B cell (primary cell): ENCODE results near the gene PGAP3. TPM values are rescaled to one million over a fixed set of nuclear protein-coding genes. Genes with fewer than 3 reads are reported as not detected.

ENCODE experiments used
- ATAC-seq: fragments of 200-7000 bp; cut with Tn5 transposase; one replicate; pipeline ENCODE4 v1.10.0; 2021; ENCODE audit warnings: low read depth, mild to moderate bottlenecking, moderate number of reproducible peaks, moderate library complexity
- CTCF ChIA-PET: fragments of 350-600 bp; sonication (Branson Sonifier 250); formaldehyde crosslinking; loops from one replicate; lab custom pipeline; 2021; ENCODE audit warnings: antibody characterized with exemption, inconsistent platforms; lab: Charles Lee
- POLR2A ChIA-PET: fragments of 350-600 bp; sonication (Branson Sonifier 250); formaldehyde crosslinking; loops from one replicate; lab custom pipeline; 2021; ENCODE audit warnings: antibody characterized with exemption; lab: Charles Lee
- DNase-seq: peaks from one replicate; pipeline ENCODE4 v3.0.0; 2013
- H2AFZ ChIP-seq: 2 replicates; pipeline ENCODE4 v1.6.1; 2012; ENCODE audit warnings: mild to moderate bottlenecking, low read depth, low read length; ENCODE audit not compliant: insufficient read depth, poor library complexity, severe bottlenecking
- H3K27ac ChIP-seq, 2 donors: 1 replicate in 1 of 2; 2 replicates in 1 of 2; pipeline ENCODE4 v1.5.1; 2012 to 2013; ENCODE audit warnings: low read length in 2 of 2, mild to moderate bottlenecking in 2 of 2, moderate library complexity in 1 of 2
- H3K27me3 ChIP-seq, 4 experiments: fragments of 200-600 bp in 1 of 4; sonication (generic) in 1 of 4; replicated peaks in 1 of 4; 1 replicate in 2 of 4; 2 replicates in 2 of 4; pipeline versions ENCODE4 v1.6.1 to v1.7.0; 2013 to 2016; ENCODE audit warnings: low read length in 3 of 4, mild to moderate bottlenecking in 2 of 4, mixed read lengths in 1 of 4, moderate library complexity in 1 of 4; ENCODE audit not compliant: insufficient read depth in 4 of 4, control insufficient read depth in 3 of 4; ENCODE audit errors: control extremely low read depth in 1 of 4
- H3K36me3 ChIP-seq, 2 experiments: replicated peaks in 1 of 2; 1 replicate in 1 of 2; 2 replicates in 1 of 2; pipeline versions ENCODE4 v1.6.1 to v1.7.1; 2013; ENCODE audit warnings: low read length in 1 of 2; ENCODE audit not compliant: insufficient read depth in 2 of 2, control insufficient read depth in 1 of 2; ENCODE audit errors: control extremely low read depth in 1 of 2, extremely low read depth in 1 of 2
- H3K4me1 ChIP-seq, 2 donors: fragments of 200-600 bp in 1 of 2; sonication (generic) in 1 of 2; 1 replicate in 1 of 2; 2 replicates in 1 of 2; pipeline versions ENCODE4 v1.5.1 to v1.6.1; 2013 to 2017; ENCODE audit warnings: low read length in 2 of 2; ENCODE audit not compliant: control insufficient read depth in 2 of 2, insufficient read depth in 2 of 2
- H3K4me2 ChIP-seq: replicated peaks from 2 replicates; pipeline ENCODE3; 2012; ENCODE audit warnings: mild to moderate bottlenecking, low read depth, low read length; ENCODE audit not compliant: poor library complexity, severe bottlenecking
- H3K4me3 ChIP-seq, 5 experiments: fragments of 200-600 bp in 1 of 5; sonication (generic) in 1 of 5; 1 replicate in 3 of 5; 2 replicates in 2 of 5; pipeline versions ENCODE4 v1.5.1 to v1.7.0; 2011 to 2016; ENCODE audit warnings: low read length in 4 of 5, mild to moderate bottlenecking in 4 of 5, low read depth in 2 of 5, control low read depth in 1 of 5, moderate library complexity in 1 of 5; ENCODE audit not compliant: insufficient read depth in 1 of 5; ENCODE audit errors: control extremely low read depth in 1 of 5, extremely low read depth in 1 of 5
- H3K79me2 ChIP-seq: fragments of 200-600 bp; sonication (generic); one replicate; pipeline ENCODE4 v1.6.0; 2016; ENCODE audit warnings: low read length; ENCODE audit not compliant: control insufficient read depth, insufficient read depth
- H3K9ac ChIP-seq: fragments of 200-600 bp; sonication (generic); 2 replicates; pipeline ENCODE4 v1.6.1; 2017; ENCODE audit warnings: mild to moderate bottlenecking, low read length, moderate library complexity
- H3K9me3 ChIP-seq, 3 donors: one replicate each; pipeline versions ENCODE4 v1.6.1 to v1.7.1; 2013; ENCODE audit warnings: low read length in 2 of 3; ENCODE audit not compliant: control insufficient read depth in 2 of 3, insufficient read depth in 1 of 3; ENCODE audit errors: control extremely low read depth in 1 of 3
- H4K20me1 ChIP-seq: 2 replicates; pipeline ENCODE4 v1.6.0; 2012; ENCODE audit warnings: mild to moderate bottlenecking, low read length; ENCODE audit not compliant: insufficient read depth, control insufficient read depth, poor library complexity, severe bottlenecking
- H3K27ac Mint-ChIP-seq: one replicate; pipeline ENCODE4 v1.8.0; 2021; ENCODE audit warnings: mixed read lengths
- H3K27me3 Mint-ChIP-seq: one replicate; pipeline ENCODE4 v1.8.0; 2021; ENCODE audit warnings: mixed read lengths
- H3K4me1 Mint-ChIP-seq: one replicate; pipeline ENCODE4 v1.8.0; 2021; ENCODE audit warnings: mixed read lengths
- H3K4me3 Mint-ChIP-seq: one replicate; pipeline ENCODE4 v1.8.0; 2021; ENCODE audit warnings: mixed read lengths
- H3K9me3 Mint-ChIP-seq: one replicate; pipeline ENCODE4 v1.8.0; 2022; ENCODE audit warnings: mixed read lengths; ENCODE audit not compliant: insufficient read depth
- EZH2 ChIP-seq: IDR thresholded peaks from 2 replicates; pipeline ENCODE4 v1.6.1; 2012; ENCODE audit warnings: borderline replicate concordance, low read depth, mild to moderate bottlenecking, moderate library complexity, low read length; ENCODE audit not compliant: insufficient read depth, poor library complexity, severe bottlenecking
- WGBS: methylation state at CpG from one replicate; pipeline ENCODE4 v1.1.5; 2013; ENCODE audit warnings: missing lambda C conversion rate; ENCODE audit not compliant: insufficient coverage; 5-methylcytosine and 5-hydroxymethylcytosine counted together
- intact Hi-C: fragments of 100-400 bp; cut with micrococcal nuclease; formaldehyde crosslinking; loops from one replicate; pipeline ENCODE4 v1.10.0; 2022
- polyA plus RNA-seq: library from polyadenylated mRNA; depleted of rRNA; stranded (reverse); fragments of >200 nt; gene quantifications from 2 replicates; pipeline ENCODE4 v1.2.3, GENCODE V29; 2012
- total RNA-seq, 2 donors: library from RNA; stranded (reverse); fragments of 120-200 nt in 1 of 2; gene quantifications; 1 replicate in 1 of 2; 2 replicates in 1 of 2; pipeline versions ENCODE4 v1.2.3 to v1.2.4, GENCODE V29; 2013 to 2022
- TF ChIP-seq, protein P1 (sequence below): fragments of 200-600 bp; IDR thresholded peaks from one replicate; pipeline ENCODE4 v1.8.0; 2022; ENCODE audit warnings: antibody characterized with exemption, mild to moderate bottlenecking

The PGAP3 gene
- total and polyA plus RNA-seq, 2 donors (not counting 1 experiment from before 2014, with no cell fraction given), result 27.4 to 34.3 TPM

DNA sequence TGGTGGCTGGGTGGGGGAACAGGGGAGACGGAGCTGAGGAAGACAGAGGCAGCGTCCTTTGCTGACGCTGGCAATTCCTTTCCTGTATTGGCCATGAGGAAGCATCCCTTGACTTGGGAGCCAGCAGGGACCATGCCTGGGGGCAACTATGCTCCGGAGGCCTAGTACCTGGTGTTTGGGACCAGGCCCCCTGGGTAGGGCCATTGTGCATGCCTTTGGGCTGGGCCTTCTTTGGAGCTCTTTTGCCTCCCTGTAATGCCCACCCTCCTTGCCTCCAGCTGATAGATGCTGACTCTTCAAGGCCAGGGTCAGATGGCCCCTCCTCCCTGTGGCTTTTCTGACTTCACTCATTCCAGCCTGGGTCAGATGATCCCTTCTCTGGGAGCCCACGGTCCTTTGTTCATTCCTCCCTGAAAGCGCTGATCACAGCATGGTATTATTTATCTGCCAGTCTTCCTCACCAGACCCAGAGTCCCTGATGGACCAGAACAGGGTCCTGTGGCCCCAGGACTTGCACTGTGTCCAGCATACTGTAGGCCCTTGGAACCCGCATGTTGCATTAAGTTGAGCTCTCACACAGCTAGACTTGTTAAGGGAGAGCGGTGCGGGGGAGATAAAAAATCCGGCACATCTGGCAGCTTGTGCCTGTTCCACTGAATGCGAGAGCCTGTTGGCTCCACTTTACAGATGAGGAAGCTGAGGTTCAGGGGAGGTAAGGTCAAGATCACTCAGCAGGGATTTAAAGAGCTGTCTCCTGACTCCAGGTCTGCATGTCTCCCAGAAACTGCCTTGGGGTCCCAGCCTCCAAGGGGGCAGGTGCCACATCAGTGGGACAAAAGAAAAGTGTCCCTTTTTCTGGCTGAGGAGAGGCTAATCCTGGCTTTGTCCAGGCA, 48.0 kb downstream of the PGAP3 start:
- Histone ChIP-seq H3K27me3 (no peaks in the 10 kb centered on the region), H3K9me3 (no peaks in the 10 kb centered on the region), H3K4me3 (no peak overlapping the region), H2AFZ (no peak overlapping the region), H3K4me1 (peaks cover 45 to 65% of the 10 kb centered on the region in 2 donors), H3K4me2 (peak overlapping the region; percentile 35), H3K79me2 (peaks cover 100% of the 10 kb centered on the region), H3K36me3 (peaks cover 0 to under 1% of the 10 kb centered on the region in 2 experiments), H3K9ac (no peak overlapping the region), H3K27ac (no peak overlapping the region), H4K20me1 (peaks cover 68% of the 10 kb centered on the region)
- Mint-ChIP-seq H3K27ac (peak overlapping the region; percentile 29), H3K4me3 (peak overlapping the region; percentile 32), H3K9me3 (no peaks in the 10 kb centered on the region), H3K27me3 (no peaks in the 10 kb centered on the region), H3K4me1 (peaks cover 75% of the 10 kb centered on the region)
- ChIA-PET CTCF (interaction anchor here (0.6 to 5.6 kb wide), 6 partner anchors 12 to 90 kb away, joined by 3 to 61 read pairs (median 8); partner anchors contain the start of genes MIEN1 and PNMT), POLR2A (interaction anchor here (0.6 kb wide), 1 partner anchor 190 kb away, joined by 3 read pairs; no protein-coding TSS in a partner anchor)
- 97% methylated on average over 11 of the region's 11 CpGs for WGBS
- intact Hi-C loops, result loop anchor here (5.0 kb wide), 2 partner anchors 112 to 342 kb away; partner anchors contain the start of gene PSMD3
- TF ChIP-seq, protein P1, sequence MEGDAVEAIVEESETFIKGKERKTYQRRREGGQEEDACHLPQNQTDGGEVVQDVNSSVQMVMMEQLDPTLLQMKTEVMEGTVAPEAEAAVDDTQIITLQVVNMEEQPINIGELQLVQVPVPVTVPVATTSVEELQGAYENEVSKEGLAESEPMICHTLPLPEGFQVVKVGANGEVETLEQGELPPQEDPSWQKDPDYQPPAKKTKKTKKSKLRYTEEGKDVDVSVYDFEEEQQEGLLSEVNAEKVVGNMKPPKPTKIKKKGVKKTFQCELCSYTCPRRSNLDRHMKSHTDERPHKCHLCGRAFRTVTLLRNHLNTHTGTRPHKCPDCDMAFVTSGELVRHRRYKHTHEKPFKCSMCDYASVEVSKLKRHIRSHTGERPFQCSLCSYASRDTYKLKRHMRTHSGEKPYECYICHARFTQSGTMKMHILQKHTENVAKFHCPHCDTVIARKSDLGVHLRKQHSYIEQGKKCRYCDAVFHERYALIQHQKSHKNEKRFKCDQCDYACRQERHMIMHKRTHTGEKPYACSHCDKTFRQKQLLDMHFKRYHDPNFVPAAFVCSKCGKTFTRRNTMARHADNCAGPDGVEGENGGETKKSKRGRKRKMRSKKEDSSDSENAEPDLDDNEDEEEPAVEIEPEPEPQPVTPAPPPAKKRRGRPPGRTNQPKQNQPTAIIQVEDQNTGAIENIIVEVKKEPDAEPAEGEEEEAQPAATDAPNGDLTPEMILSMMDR, result no peak
- TF ChIP-seq EZH2, result no peak
- ATAC-seq (no peak), DNase-seq (no peak)

DNA sequence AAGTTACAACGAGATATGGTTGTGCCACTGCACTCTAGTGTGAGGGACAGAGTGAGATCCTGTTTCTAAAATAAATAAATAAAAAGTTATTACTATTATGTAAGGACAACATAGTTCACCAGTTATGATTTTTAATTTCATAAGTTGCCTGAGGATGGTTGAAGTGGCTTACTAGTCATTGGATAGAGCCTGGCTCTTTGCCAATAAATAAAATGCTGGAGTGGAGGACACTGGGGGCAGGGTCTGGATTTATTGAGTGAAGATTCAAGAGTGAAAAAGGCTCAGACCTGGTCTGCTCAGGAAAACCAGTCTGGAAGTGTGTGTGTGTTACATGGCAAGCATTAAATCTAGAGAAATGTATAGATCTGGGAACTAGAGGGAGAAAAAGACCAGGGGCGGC, 48.8 kb downstream of the PGAP3 start:
- Histone ChIP-seq H3K9me3 (no peaks in the 10 kb centered on the region), H3K4me1 (peaks cover 49 to 73% of the 10 kb centered on the region in 2 donors), H3K79me2 (peaks cover 100% of the 10 kb centered on the region), H3K4me2 (peak overlapping the region; percentile 35), H3K27me3 (no peaks in the 10 kb centered on the region), H3K9ac (no peak overlapping the region), H4K20me1 (peaks cover 60% of the 10 kb centered on the region), H3K4me3 (no peak overlapping the region), H2AFZ (no peak overlapping the region), H3K36me3 (no peaks in the 10 kb centered on the region), H3K27ac (no peak overlapping the region)
- ChIA-PET CTCF (interaction anchor here (1.1 to 5.6 kb wide), 6 partner anchors 11 to 33 kb away, joined by 4 to 61 read pairs (median 8); partner anchors contain the start of gene PNMT), POLR2A (no interaction called here)
- 100% methylated on average over 1 of the region's 2 CpGs for WGBS
- H3K27me3 Mint-ChIP-seq, result no peaks in the 10 kb centered on the region
- DNase-seq (no peak), ATAC-seq (no peak)
- peak overlapping the region; percentile 26 for H3K4me3 Mint-ChIP-seq
- H3K9me3 Mint-ChIP-seq, result no peaks in the 10 kb centered on the region
- TF ChIP-seq, protein P1, result no peak
- no peak for TF ChIP-seq EZH2
- intact Hi-C loops, result loop anchor here (5.0 kb wide), 2 partner anchors 113 to 343 kb away; partner anchors contain the start of gene PSMD3
- H3K4me1 Mint-ChIP-seq, result peaks cover 77% of the 10 kb centered on the region
- H3K27ac Mint-ChIP-seq, result peak overlapping the region; percentile 29
